ENCODE data around the gene SOX6. TPM values are rescaled to one million over a fixed set of nuclear protein-coding genes. Genes with fewer than 3 reads are reported as not detected.

SOX6 gene
- polyA plus RNA-seq, 1 donor (not counting 4 experiments of a cell fraction or from before 2014, with no cell fraction given), result 6.0 TPM

- H3K9me3 ChIP-seq (ENCODE audit: control insufficient read depth, low read depth, low read length), result no peaks in the 10 kb centered on the region
- no peaks in the 10 kb centered on the region for H3K79me2 ChIP-seq (ENCODE audit: control insufficient read depth, insufficient read depth, low read length)
- no peak for TF ChIP-seq EZH2 (IDR thresholded peaks at IDR 0.05; ENCODE audit: low read length)
- TF ChIP-seq CTCF (optimal IDR thresholded peaks at IDR 0.05 in 1 of 3, IDR thresholded peaks at IDR 0.05 in 1 of 3, conservative IDR thresholded peaks at IDR 0.05 in 1 of 3; ENCODE audit: extremely low read depth in 1 of 3, insufficient read depth in 2 of 3, low read length in 3 of 3), result no peak
- H3K9me1 ChIP-seq (ENCODE audit: control insufficient read depth, extremely low read depth, insufficient read depth, low read length), result no peaks in the 10 kb centered on the region
- no peak overlapping the region for H2AFZ ChIP-seq (ENCODE audit: control insufficient read depth, low read length)
- dilution Hi-C loops (cut with MboI; ENCODE audit: extremely low pct_ligation_motif_present, low sequenced_read_pairs), result no loop called here
- H4K20me1 ChIP-seq (ENCODE audit: control insufficient read depth, extremely low read depth, insufficient read depth, low read length), result no peaks in the 10 kb centered on the region
- H3K4me3 ChIP-seq (ENCODE audit: control insufficient read depth in 2 of 3, extremely low read depth in 1 of 3, insufficient read depth in 2 of 3, low read depth in 1 of 3, low read length in 3 of 3), result no peak overlapping the region
- H3K4me2 ChIP-seq (ENCODE audit: control insufficient read depth, extremely low read depth, insufficient read depth, low read depth, low read length), result no peak overlapping the region
- H3K27me3 ChIP-seq (ENCODE audit: control insufficient read depth, extremely low read depth, insufficient read depth, low read length), result no peaks in the 10 kb centered on the region
- H3K4me1 ChIP-seq (ENCODE audit: control insufficient read depth, extremely low read depth, insufficient read depth, low read length), result no peaks in the 10 kb centered on the region
- FAIRE-seq (no peak), DNase-seq (ENCODE audit: low read depth, low spot score) (no peak)
- H3K27ac ChIP-seq (ENCODE audit: control insufficient read depth, insufficient read depth, low read length), result no peak overlapping the region
- no peak overlapping the region for H3K9ac ChIP-seq (ENCODE audit: control insufficient read depth, extremely low read depth, insufficient read depth, low read length)
- no peaks in the 10 kb centered on the region for H3K36me3 ChIP-seq (ENCODE audit: control insufficient read depth in 2 of 2, extremely low read depth in 1 of 2, insufficient read depth in 2 of 2, low read length in 2 of 2)
Observed at GRCh38 chr11:16372355-16372754, 16.0 kb upstream of the SOX6 start.

- Histone ChIP-seq H3K9me3 (ENCODE audit: control insufficient read depth, low read depth, low read length) (no peaks in the 10 kb centered on the region), H3K79me2 (ENCODE audit: control insufficient read depth, insufficient read depth, low read length) (no peaks in the 10 kb centered on the region), H3K36me3 (ENCODE audit: control insufficient read depth in 2 of 2, extremely low read depth in 1 of 2, insufficient read depth in 2 of 2, low read length in 2 of 2) (no peaks in the 10 kb centered on the region), H3K27me3 (ENCODE audit: control insufficient read depth, extremely low read depth, insufficient read depth, low read length) (no peaks in the 10 kb centered on the region), H3K9ac (ENCODE audit: control insufficient read depth, extremely low read depth, insufficient read depth, low read length) (no peak overlapping the region), H3K4me2 (ENCODE audit: control insufficient read depth, extremely low read depth, insufficient read depth, low read depth, low read length) (no peak overlapping the region), H3K4me3 (ENCODE audit: control insufficient read depth in 2 of 3, extremely low read depth in 1 of 3, insufficient read depth in 2 of 3, low read depth in 1 of 3, low read length in 3 of 3) (no peak overlapping the region), H4K20me1 (ENCODE audit: control insufficient read depth, extremely low read depth, insufficient read depth, low read length) (no peaks in the 10 kb centered on the region), H2AFZ (ENCODE audit: control insufficient read depth, low read length) (no peak overlapping the region), H3K27ac (ENCODE audit: control insufficient read depth, insufficient read depth, low read length) (no peak overlapping the region), H3K9me1 (ENCODE audit: control insufficient read depth, extremely low read depth, insufficient read depth, low read length) (no peaks in the 10 kb centered on the region), H3K4me1 (ENCODE audit: control insufficient read depth, extremely low read depth, insufficient read depth, low read length) (no peaks in the 10 kb centered on the region)
- no peak for DNase-seq (ENCODE audit: low read depth, low spot score)
- no peak for TF ChIP-seq CTCF (optimal IDR thresholded peaks at IDR 0.05 in 1 of 3, IDR thresholded peaks at IDR 0.05 in 1 of 3, conservative IDR thresholded peaks at IDR 0.05 in 1 of 3; ENCODE audit: extremely low read depth in 1 of 3, insufficient read depth in 2 of 3, low read length in 3 of 3)
- no peak for TF ChIP-seq EZH2 (IDR thresholded peaks at IDR 0.05; ENCODE audit: low read length)
- FAIRE-seq, result no peak
- dilution Hi-C loops (cut with MboI; ENCODE audit: extremely low pct_ligation_motif_present, low sequenced_read_pairs), result no loop called here
Observed at GRCh38 chr11:16367252-16367651, 10.9 kb upstream of the SOX6 start.

All from keratinocyte (primary cell).